ENCODE data around the gene TCP11L2.

GRCh38 chr12:106305376-106305775 is 2.8 kb downstream of the TCP11L2 start:
- no peak for TF ChIP-seq CTCF (IDR thresholded peaks at IDR 0.05; ENCODE audit: low read depth, low read length, poor library complexity, severe bottlenecking)
- no peak for TF ChIP-seq EZH2phosphoT487 (IDR thresholded peaks at IDR 0.05; ENCODE audit: borderline replicate concordance, low read length)

Measured in DOHH2 (cell line).